RWPE1 (cell line): Measurements from ENCODE around the gene MFAP3L.

Experiments used
- CTCF ChIA-PET: fragments of 350-600 bp; sonication (Branson Sonifier 250); formaldehyde crosslinking; extraction: SDS; loops from one replicate; lab custom pipeline; 2021; lab: Yijun Ruan, JAX
- POLR2A ChIA-PET: fragments of 400-600 bp; formaldehyde crosslinking; extraction: SDS; loops from one replicate; lab custom pipeline; 2020; ENCODE audit warnings: antibody characterized with exemption; ENCODE audit not compliant: low non-redundant PET; lab: Yijun Ruan, JAX
- DNase-seq: peaks from one replicate; pipeline ENCODE4 v3.0.0; 2012; ENCODE audit warnings: low spot score
- H3K27ac ChIP-seq: fragments of 450-650 bp; 2 replicates; pipeline ENCODE4 v1.5.1; 2017
- CTCF ChIP-seq: fragments of 450-650 bp; conservative IDR thresholded peaks from 2 replicates; pipeline ENCODE4 v1.5.1; 2017; ENCODE audit warnings: low read depth, mild to moderate bottlenecking

Gene MFAP3L

DNA sequence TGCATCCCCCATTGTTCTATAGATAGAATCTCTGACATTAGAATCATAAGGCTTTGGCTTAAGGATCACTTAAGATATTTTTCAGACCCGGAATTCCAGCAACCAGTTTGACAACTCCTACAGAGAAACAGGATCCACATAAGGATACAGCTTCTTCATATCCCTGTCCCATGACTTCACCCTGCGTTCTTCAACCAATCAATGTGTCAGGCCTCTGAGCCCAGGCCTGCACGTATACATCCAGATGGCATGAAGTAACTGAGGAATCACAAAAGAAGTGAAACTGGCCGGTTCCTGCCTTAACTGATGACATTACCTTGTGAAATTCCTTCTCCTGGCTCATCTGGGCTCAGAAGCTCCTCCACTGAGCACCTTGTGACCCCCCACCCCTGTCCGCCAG, 85.1 kb downstream of the MFAP3L start:
- H3K27ac ChIP-seq: no peak overlapping the region
- ChIA-PET POLR2A (no interaction called here), CTCF (interaction anchor here (0.6 to 0.7 kb wide), 3 partner anchors 13 to 33 kb away, joined by 3 to 6 read pairs (median 4); no protein-coding TSS in a partner anchor)
- no peak for DNase-seq
- no peak for TF ChIP-seq CTCF

DNA sequence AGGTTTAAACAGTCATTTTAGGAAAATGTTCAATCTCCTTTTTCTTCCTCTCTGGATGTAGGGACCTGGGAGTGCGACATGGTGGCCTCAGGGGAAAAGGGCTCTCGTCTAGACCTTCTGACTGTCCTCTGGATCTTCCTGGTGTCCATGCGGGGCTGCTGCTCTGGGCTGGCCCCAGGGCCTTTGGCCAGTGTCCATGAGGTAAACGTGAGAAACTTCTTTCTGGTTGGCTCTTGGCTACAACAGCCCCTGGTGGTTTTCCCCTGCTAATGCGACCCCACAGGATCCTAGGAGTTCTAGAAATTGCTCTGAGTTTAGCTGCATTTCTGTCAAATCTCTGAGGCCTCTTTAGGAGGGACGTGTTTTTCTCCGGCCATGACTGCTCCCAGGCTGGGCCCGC, 85.7 kb downstream of the MFAP3L start:
- ChIA-PET CTCF (interaction anchor here (0.7 kb wide), 2 partner anchors 14 to 34 kb away, joined by 3 to 4 read pairs; no protein-coding TSS in a partner anchor), POLR2A (no interaction called here)
- no peak overlapping the region for H3K27ac ChIP-seq
- TF ChIP-seq CTCF: no peak
- DNase-seq: no peak
